GM12878 (cell line): ENCODE measurements around the gene HNRNPA1. TPM values are rescaled to one million over a fixed set of nuclear protein-coding genes. Genes with fewer than 3 reads are reported as not detected.

Source experiments
- ATAC-seq: fragments of 200-7000 bp; cut with Tn5 transposase; 3 replicates; pipeline ENCODE4 v1.9.1; 2020; ENCODE audit warnings: mild to moderate bottlenecking, moderate library complexity
- BruUV-seq: library from RNA; stranded (reverse); fragments of 400-500 nt; replicated peaks from 2 replicates; lab custom pipeline; 2021; lab: Mats Ljungman, UMichigan
- CTCF ChIA-PET: fragments of 300-600 bp; sonication (Branson Sonifier 250); formaldehyde crosslinking; extraction: SDS; loops from one replicate; lab custom pipeline; 2021; ENCODE audit warnings: inconsistent platforms; lab: Yijun Ruan, JAX
- POLR2A ChIA-PET: fragments of 350-600 bp; formaldehyde crosslinking; extraction: SDS; loops from one replicate; lab custom pipeline; 2021; ENCODE audit warnings: inconsistent platforms; lab: Charles Lee
- RAD21 ChIA-PET: fragments of 300-600 bp; sonication (Branson Sonifier 250); formaldehyde crosslinking; loops from one replicate; lab custom pipeline; 2023; ENCODE audit warnings: antibody characterized with exemption; ENCODE audit not compliant: unreplicated experiment; lab: Charles Lee
- SMC1A ChIA-PET: fragments of 300-600 bp; sonication (Branson Sonifier 250); formaldehyde crosslinking; loops from one replicate; lab custom pipeline; 2023; ENCODE audit not compliant: unreplicated experiment, uncharacterized antibody; lab: Charles Lee
- DNase-seq: peaks from one replicate; pipeline ENCODE4 v3.0.0-alpha.2; 2011; ENCODE audit warnings: low read depth, low spot score
- FAIRE-seq: peaks from 3 replicates; lab custom pipeline; 2011; peaks lifted over from hg19 to GRCh38; lab: Jason Lieb, UNC
- H2AFZ ChIP-seq: 2 replicates; pipeline ENCODE4 v1.6.0; 2011; ENCODE audit warnings: low read depth, low read length, control low read depth; ENCODE audit not compliant: control insufficient read depth
- H3K27ac ChIP-seq: 2 replicates; pipeline ENCODE4 v1.5.1; 2011; ENCODE audit warnings: control low read depth; ENCODE audit not compliant: control insufficient read depth, insufficient read depth
- H3K27me3 ChIP-seq, 2 experiments: replicated peaks in 1 of 2; 2 replicates each; pipeline versions ENCODE4 v1.6.0 to v1.6.1; 2011; ENCODE audit warnings: low read length in 1 of 2; ENCODE audit not compliant: control insufficient read depth in 2 of 2, insufficient read depth in 2 of 2
- H3K36me3 ChIP-seq, 2 experiments: 2 replicates each; pipeline ENCODE4 v1.5.1; 2011; ENCODE audit warnings: low read length in 1 of 2; ENCODE audit not compliant: control insufficient read depth in 2 of 2, insufficient read depth in 2 of 2
- H3K4me1 ChIP-seq: 2 replicates; pipeline ENCODE4 v1.6.1; 2011; ENCODE audit warnings: mild to moderate bottlenecking, low read length, moderate library complexity, mixed read lengths; ENCODE audit not compliant: control insufficient read depth, insufficient read depth
- H3K4me2 ChIP-seq: 2 replicates; pipeline ENCODE4 v1.6.0; 2011; ENCODE audit warnings: control low read depth; ENCODE audit not compliant: control insufficient read depth, insufficient read depth
- H3K4me3 ChIP-seq: fragments of 200-600 bp; sonication (generic); 2 replicates; pipeline ENCODE4 v1.5.1; 2016
- H3K79me2 ChIP-seq: 2 replicates; pipeline ENCODE4 v1.6.0; 2011; ENCODE audit warnings: low read length; ENCODE audit not compliant: control insufficient read depth, insufficient read depth
- H3K9ac ChIP-seq: 2 replicates; pipeline ENCODE4 v1.8.0; 2011; ENCODE audit warnings: low read length, control low read depth, mixed read lengths; ENCODE audit not compliant: control insufficient read depth, insufficient read depth
- H3K9me3 ChIP-seq: replicated peaks from 3 replicates; pipeline ENCODE4 v1.5.1; 2011; ENCODE audit warnings: mild to moderate bottlenecking, low read length; ENCODE audit not compliant: control insufficient read depth, insufficient read depth
- H4K20me1 ChIP-seq: 2 replicates; pipeline ENCODE4 v1.6.0; 2011; ENCODE audit not compliant: control insufficient read depth, insufficient read depth
- IKZF1 ChIP-seq: fragments of 450-650 bp; conservative IDR thresholded peaks from 2 replicates; pipeline ENCODE4 v1.6.1; 2017; ENCODE audit warnings: antibody characterized with exemption, mild to moderate bottlenecking
- JUNB ChIP-seq: IDR thresholded peaks from 2 replicates; pipeline ENCODE4 v1.6.1; 2016; ENCODE audit warnings: antibody characterized with exemption, mild to moderate bottlenecking
- TARDBP ChIP-seq: IDR thresholded peaks from 2 replicates; pipeline ENCODE4 v1.6.1; 2016; ENCODE audit warnings: borderline replicate concordance
- TCF7 ChIP-seq: IDR thresholded peaks from 2 replicates; pipeline ENCODE4 v1.6.1; 2014; ENCODE audit warnings: antibody characterized with exemption, borderline replicate concordance
- ZBED1 ChIP-seq: IDR thresholded peaks from 2 replicates; pipeline ENCODE4 v1.6.1; 2016; ENCODE audit warnings: borderline replicate concordance
- ZNF384 ChIP-seq: IDR thresholded peaks from 2 replicates; pipeline ENCODE4 v1.6.1; 2012; ENCODE audit warnings: low read depth, mild to moderate bottlenecking, low read length, improper control_type of control experiment, borderline replicate concordance
- WGBS: methylation state at CpG from one replicate; pipeline ENCODE4 v1.1.6; 2016; ENCODE audit warnings: low lambda C conversion rate; ENCODE audit not compliant: insufficient replicate concordance, insufficient coverage; ENCODE audit errors: missing lambda C conversion rate; 5-methylcytosine and 5-hydroxymethylcytosine counted together
- in situ Hi-C: fragments of 300-500 bp; cut with MboI; formaldehyde crosslinking; loops from 9 replicates; pipeline ENCODE4 v1.14.3; 2018; ENCODE audit warnings: mixed read lengths
- intact Hi-C: fragments of 100-400 bp; cut with micrococcal nuclease; formaldehyde crosslinking; loops from one replicate; pipeline ENCODE4 v1.14.2; 2022; ENCODE audit not compliant: unreplicated experiment
- polyA plus RNA-seq, 11 experiments: library from polyadenylated mRNA; depleted of rRNA in 4 of 11; unstranded in 6 of 11; stranded (reverse) in 5 of 11; fragments of >200 nt; fragmentation: Nextera tagmentation in 4 of 11; fragmentation: Illumina TruSeq in 1 of 11; extraction: Ambion mirVana in 4 of 11; extraction: Trizol in 1 of 11; gene quantifications; 1 replicate in 1 of 11; 2 replicates in 10 of 11; pipeline versions ENCODE4 v1.2.1 to v1.2.3, GENCODE V29; 2011 to 2016; ENCODE audit warnings: inconsistent platforms in 2 of 11, missing spikeins in 2 of 11, low read depth in 1 of 11
- total RNA-seq, 4 experiments: library from RNA; depleted of rRNA in 3 of 4; stranded (reverse); fragments of >200 nt in 3 of 4; fragmentation: Illumina TruSeq in 1 of 4; extraction: Trizol in 1 of 4; gene quantifications; 2 replicates each; pipeline versions ENCODE4 v1.2.1 to v1.2.3, GENCODE V29; 2013 to 2021
- TF ChIP-seq, protein P1 (sequence below): fragments of 450-650 bp; conservative IDR thresholded peaks from 2 replicates; pipeline ENCODE4 v1.6.1; 2017; ENCODE audit warnings: mild to moderate bottlenecking, moderate library complexity
- TF ChIP-seq, protein P2 (sequence below): IDR thresholded peaks from 2 replicates; pipeline ENCODE4 v1.6.1; 2012; ENCODE audit warnings: low read depth, low read length, improper control_type of control experiment
- TF ChIP-seq, protein P3 (sequence below): IDR thresholded peaks from 2 replicates; pipeline ENCODE4 v1.6.1; 2012; ENCODE audit warnings: mild to moderate bottlenecking, low read depth, low read length

HNRNPA1 gene
- total and polyA plus RNA-seq, 10 of the 15 experiments (the other 5 are each of a cell fraction or from before 2014, with no cell fraction given): 630 to 2,342 (median 1,407) TPM

DNA sequence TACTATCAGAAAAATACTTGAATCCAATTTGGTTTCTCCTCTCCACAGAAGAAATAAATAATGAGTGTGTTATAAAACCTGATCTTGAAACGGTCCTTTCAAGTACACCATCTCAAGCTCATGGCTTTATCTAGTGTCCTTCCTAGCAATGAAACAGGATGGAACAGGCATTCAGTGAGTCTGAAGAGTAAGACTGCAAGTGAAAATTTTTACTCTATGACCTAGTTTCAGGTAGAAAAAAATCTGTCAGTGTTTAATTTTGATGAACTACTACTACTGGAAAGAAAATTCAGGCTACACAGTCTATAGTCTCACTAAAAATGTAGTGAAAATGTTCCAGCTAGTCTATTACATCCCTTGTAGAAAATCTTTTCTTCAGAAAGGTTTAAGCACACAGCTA lies 8.3 kb upstream of the HNRNPA1 start:
- POLR2A ChIA-PET: interaction anchor here (1.0 to 2.1 kb wide), 5 partner anchors 9 to 53 kb away, joined by 3 to 9 read pairs (median 4); partner anchors contain the start of genes COPZ1 and HNRNPA1
- SMC1A ChIA-PET: interaction anchor here (0.8 to 3.2 kb wide), 8 partner anchors 9 to 52 kb away, joined by 3 to 21 read pairs (median 4); no protein-coding TSS in a partner anchor
- H3K4me1 ChIP-seq: peaks cover 24% of the 10 kb centered on the region
- RAD21 ChIA-PET: interaction anchor here (0.7 to 1.3 kb wide), 4 partner anchors 9 to 53 kb away, joined by 3 to 8 read pairs (median 4); partner anchors contain the start of genes COPZ1 and HNRNPA1
- H3K9ac ChIP-seq: no peak overlapping the region
- DNase-seq (no peak), FAIRE-seq (peak; percentile 70), ATAC-seq (peak; percentile 74)
- peaks cover 57% of the 10 kb centered on the region for H3K79me2 ChIP-seq
- H3K9me3 ChIP-seq: no peaks in the 10 kb centered on the region
- H3K4me3 ChIP-seq: no peak overlapping the region
- H3K27ac ChIP-seq: peak overlapping the region; percentile 27; the same call in 1 of the 2 replicates
- 0 out of 2 replicates have a peak, but pooled peaks have one; percentile 23 for TF ChIP-seq ZBED1
- TF ChIP-seq ZNF384: peak; percentile 49; the same call in 1 of the 2 replicates
- peak; percentile 58 for TF ChIP-seq JUNB
- no peak for TF ChIP-seq TCF7
- in situ Hi-C loops (no loop called here), intact Hi-C loops (no loop called here)
- no TSS peak for BruUV-seq
- peak overlapping the region; percentile 27; the same call in 1 of the 2 replicates for H3K4me2 ChIP-seq
- 76% methylated on average over 1 of the region's 1 CpG for WGBS
- H3K27me3 ChIP-seq: no peaks in the 10 kb centered on the region
- H3K36me3 ChIP-seq: peaks cover 0 to 7% of the 10 kb centered on the region in 2 experiments; a peak in 2 of 4 replicates
- CTCF ChIA-PET: interaction anchor here (1.0 to 8.4 kb wide), 6 partner anchors 10 to 23 kb away, joined by 3 to 49 read pairs (median 4); no protein-coding TSS in a partner anchor
- no peak overlapping the region for H2AFZ ChIP-seq
- no peaks in the 10 kb centered on the region for H4K20me1 ChIP-seq

DNA sequence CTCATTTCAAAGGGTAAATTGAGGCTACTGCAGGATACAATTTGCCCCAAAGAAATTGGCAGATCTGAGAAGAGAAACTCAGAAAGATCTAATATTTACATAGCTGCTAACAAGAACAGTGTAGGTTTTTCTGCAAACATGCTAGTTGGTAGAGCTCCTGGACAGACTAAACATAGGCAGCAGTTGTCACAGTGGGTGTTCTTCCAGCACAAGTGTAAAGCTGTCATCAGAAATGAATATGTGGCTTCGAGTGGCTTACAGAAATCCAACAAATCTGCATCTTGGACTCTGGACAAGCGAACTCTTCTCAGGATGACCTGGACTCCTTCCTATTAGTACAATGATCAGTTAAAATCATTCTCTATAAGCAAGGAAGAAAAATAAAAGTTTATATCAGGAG lies 6.5 kb upstream of the HNRNPA1 start:
- POLR2A ChIA-PET: interaction anchor here (0.5 to 1.7 kb wide), 7 partner anchors 13 to 107 kb away, joined by 3 to 5 read pairs (median 3); no protein-coding TSS in a partner anchor
- FAIRE-seq: no peak
- no peaks in the 10 kb centered on the region for H3K9me3 ChIP-seq
- no peaks in the 10 kb centered on the region for H4K20me1 ChIP-seq
- no peak for ATAC-seq
- H3K36me3 ChIP-seq: peaks cover 0 to 7% of the 10 kb centered on the region in 2 experiments; a peak in 2 of 4 replicates
- H3K4me1 ChIP-seq: peaks cover 25% of the 10 kb centered on the region
- no peak overlapping the region for H3K4me2 ChIP-seq
- SMC1A ChIA-PET: interaction anchor here (0.7 to 3.2 kb wide), 4 partner anchors 11 to 51 kb away, joined by 3 to 21 read pairs (median 4); partner anchors contain the start of gene COPZ1
- H2AFZ ChIP-seq: no peak overlapping the region
- H3K79me2 ChIP-seq: peaks cover 72% of the 10 kb centered on the region
- TF ChIP-seq IKZF1 (no peak), TARDBP (no peak)
- TF ChIP-seq, protein P1, sequence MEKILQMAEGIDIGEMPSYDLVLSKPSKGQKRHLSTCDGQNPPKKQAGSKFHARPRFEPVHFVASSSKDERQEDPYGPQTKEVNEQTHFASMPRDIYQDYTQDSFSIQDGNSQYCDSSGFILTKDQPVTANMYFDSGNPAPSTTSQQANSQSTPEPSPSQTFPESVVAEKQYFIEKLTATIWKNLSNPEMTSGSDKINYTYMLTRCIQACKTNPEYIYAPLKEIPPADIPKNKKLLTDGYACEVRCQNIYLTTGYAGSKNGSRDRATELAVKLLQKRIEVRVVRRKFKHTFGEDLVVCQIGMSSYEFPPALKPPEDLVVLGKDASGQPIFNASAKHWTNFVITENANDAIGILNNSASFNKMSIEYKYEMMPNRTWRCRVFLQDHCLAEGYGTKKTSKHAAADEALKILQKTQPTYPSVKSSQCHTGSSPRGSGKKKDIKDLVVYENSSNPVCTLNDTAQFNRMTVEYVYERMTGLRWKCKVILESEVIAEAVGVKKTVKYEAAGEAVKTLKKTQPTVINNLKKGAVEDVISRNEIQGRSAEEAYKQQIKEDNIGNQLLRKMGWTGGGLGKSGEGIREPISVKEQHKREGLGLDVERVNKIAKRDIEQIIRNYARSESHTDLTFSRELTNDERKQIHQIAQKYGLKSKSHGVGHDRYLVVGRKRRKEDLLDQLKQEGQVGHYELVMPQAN: no peak
- TF ChIP-seq, protein P2, sequence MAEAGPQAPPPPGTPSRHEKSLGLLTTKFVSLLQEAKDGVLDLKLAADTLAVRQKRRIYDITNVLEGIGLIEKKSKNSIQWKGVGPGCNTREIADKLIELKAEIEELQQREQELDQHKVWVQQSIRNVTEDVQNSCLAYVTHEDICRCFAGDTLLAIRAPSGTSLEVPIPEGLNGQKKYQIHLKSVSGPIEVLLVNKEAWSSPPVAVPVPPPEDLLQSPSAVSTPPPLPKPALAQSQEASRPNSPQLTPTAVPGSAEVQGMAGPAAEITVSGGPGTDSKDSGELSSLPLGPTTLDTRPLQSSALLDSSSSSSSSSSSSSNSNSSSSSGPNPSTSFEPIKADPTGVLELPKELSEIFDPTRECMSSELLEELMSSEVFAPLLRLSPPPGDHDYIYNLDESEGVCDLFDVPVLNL: no peak
- TF ChIP-seq, protein P3, sequence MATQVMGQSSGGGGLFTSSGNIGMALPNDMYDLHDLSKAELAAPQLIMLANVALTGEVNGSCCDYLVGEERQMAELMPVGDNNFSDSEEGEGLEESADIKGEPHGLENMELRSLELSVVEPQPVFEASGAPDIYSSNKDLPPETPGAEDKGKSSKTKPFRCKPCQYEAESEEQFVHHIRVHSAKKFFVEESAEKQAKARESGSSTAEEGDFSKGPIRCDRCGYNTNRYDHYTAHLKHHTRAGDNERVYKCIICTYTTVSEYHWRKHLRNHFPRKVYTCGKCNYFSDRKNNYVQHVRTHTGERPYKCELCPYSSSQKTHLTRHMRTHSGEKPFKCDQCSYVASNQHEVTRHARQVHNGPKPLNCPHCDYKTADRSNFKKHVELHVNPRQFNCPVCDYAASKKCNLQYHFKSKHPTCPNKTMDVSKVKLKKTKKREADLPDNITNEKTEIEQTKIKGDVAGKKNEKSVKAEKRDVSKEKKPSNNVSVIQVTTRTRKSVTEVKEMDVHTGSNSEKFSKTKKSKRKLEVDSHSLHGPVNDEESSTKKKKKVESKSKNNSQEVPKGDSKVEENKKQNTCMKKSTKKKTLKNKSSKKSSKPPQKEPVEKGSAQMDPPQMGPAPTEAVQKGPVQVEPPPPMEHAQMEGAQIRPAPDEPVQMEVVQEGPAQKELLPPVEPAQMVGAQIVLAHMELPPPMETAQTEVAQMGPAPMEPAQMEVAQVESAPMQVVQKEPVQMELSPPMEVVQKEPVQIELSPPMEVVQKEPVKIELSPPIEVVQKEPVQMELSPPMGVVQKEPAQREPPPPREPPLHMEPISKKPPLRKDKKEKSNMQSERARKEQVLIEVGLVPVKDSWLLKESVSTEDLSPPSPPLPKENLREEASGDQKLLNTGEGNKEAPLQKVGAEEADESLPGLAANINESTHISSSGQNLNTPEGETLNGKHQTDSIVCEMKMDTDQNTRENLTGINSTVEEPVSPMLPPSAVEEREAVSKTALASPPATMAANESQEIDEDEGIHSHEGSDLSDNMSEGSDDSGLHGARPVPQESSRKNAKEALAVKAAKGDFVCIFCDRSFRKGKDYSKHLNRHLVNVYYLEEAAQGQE: no peak
- RAD21 ChIA-PET: interaction anchor here (1.1 kb wide), 1 partner anchor 22 kb away, joined by 7 read pairs; no protein-coding TSS in a partner anchor
- in situ Hi-C loops (no loop called here), intact Hi-C loops (no loop called here)
- BruUV-seq: no TSS peak
- no peak overlapping the region for H3K4me3 ChIP-seq
- no peak overlapping the region for H3K9ac ChIP-seq
- no peak overlapping the region for H3K27ac ChIP-seq
- WGBS: 97% methylated on average over 2 of the region's 2 CpGs
- CTCF ChIA-PET: interaction anchor here (0.8 to 8.4 kb wide), 7 partner anchors 12 to 106 kb away, joined by 3 to 49 read pairs (median 4); no protein-coding TSS in a partner anchor
- no peak for DNase-seq
- H3K27me3 ChIP-seq: no peaks in the 10 kb centered on the region
